Sigmoid colon (tissue), 4 donors: ENCODE measurements around the gene CACNB1.

ENCODE experiments used
- POLR2AphosphoS5 ChIP-seq, 4 donors: sonication (generic); formaldehyde crosslinking; IDR thresholded peaks; one replicate each; pipeline ENCODE4 v1.6.1; 2017; ENCODE audit warnings: antibody characterized with exemption in 4 of 4
- TF ChIP-seq, protein P1 (sequence below), 4 experiments: fragments of 450-650 bp in 3 of 4; fragments of 200-600 bp in 1 of 4; IDR thresholded peaks; one replicate each; pipeline ENCODE4 v1.5.1; 2016 to 2019; ENCODE audit warnings: antibody characterized with exemption in 4 of 4, mild to moderate bottlenecking in 3 of 4, moderate library complexity in 2 of 4

DNA sequence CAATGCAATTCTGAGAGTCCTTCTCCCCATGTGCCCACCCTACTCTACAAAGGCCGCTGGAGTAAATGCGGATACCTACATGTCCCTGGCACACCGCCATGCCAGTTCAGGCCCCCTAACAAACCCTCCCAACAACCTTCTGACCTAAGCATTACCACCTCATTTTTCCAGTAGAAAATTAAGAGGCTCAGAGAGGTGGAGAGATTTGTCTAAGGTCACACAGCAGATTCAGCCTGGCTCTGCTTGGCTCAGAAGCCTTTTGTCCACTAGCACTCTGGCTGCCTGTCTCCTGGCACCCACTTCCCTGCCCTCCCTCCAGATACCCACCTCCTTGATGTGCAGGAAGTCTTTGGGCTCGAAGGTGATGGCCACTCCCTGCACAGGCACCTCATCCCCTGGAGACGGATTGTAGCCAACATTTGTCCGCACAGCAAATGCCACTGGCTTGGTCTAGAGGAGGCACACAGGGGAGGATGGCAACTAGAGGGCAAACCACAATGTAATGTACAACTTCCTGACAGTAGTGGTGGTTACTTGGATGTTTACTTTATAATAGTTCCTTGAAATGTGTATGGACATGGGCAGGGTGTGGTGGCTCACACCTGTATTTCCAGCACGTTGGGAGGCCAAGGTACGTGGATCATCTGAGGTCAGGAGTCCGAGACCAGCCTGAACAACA, 10.2 kb downstream of the CACNB1 start:
- TF ChIP-seq, protein P1, sequence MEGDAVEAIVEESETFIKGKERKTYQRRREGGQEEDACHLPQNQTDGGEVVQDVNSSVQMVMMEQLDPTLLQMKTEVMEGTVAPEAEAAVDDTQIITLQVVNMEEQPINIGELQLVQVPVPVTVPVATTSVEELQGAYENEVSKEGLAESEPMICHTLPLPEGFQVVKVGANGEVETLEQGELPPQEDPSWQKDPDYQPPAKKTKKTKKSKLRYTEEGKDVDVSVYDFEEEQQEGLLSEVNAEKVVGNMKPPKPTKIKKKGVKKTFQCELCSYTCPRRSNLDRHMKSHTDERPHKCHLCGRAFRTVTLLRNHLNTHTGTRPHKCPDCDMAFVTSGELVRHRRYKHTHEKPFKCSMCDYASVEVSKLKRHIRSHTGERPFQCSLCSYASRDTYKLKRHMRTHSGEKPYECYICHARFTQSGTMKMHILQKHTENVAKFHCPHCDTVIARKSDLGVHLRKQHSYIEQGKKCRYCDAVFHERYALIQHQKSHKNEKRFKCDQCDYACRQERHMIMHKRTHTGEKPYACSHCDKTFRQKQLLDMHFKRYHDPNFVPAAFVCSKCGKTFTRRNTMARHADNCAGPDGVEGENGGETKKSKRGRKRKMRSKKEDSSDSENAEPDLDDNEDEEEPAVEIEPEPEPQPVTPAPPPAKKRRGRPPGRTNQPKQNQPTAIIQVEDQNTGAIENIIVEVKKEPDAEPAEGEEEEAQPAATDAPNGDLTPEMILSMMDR (IDR thresholded peaks at IDR 0.05) = no peak
- no peak for TF ChIP-seq POLR2AphosphoS5 (IDR thresholded peaks at IDR 0.05)
